ENCODE measurements around the gene FUNDC1. TPM values are rescaled to one million over a fixed set of nuclear protein-coding genes. Genes with fewer than 3 reads are reported as not detected.

The FUNDC1 gene
- total RNA-seq, 2 experiments from 2014 or later = 9.5 to 10.3 TPM

GRCh38 chrX:44507292-44507691 is 35.4 kb downstream of the FUNDC1 start:
- POLR2A ChIA-PET = no interaction called here
- Mint-ChIP-seq H3K27ac (no peak overlapping the region), H3K36me3 (ENCODE audit: low read depth) (no peaks in the 10 kb centered on the region), H3K9me3 (no peaks in the 10 kb centered on the region), H3K27me3 (peaks cover 2% of the 10 kb centered on the region), H3K4me1 (peaks cover 2% of the 10 kb centered on the region), H3K4me3 (no peak overlapping the region)
- CTCF ChIA-PET = no interaction called here
- DNase-seq = no peak

- CTCF ChIA-PET = no interaction called here
- Mint-ChIP-seq H3K36me3 (ENCODE audit: low read depth) (no peaks in the 10 kb centered on the region), H3K4me1 (peaks cover 2% of the 10 kb centered on the region), H3K4me3 (no peak overlapping the region), H3K9me3 (no peaks in the 10 kb centered on the region), H3K27me3 (peaks cover 2% of the 10 kb centered on the region), H3K27ac (no peak overlapping the region)
- DNase-seq = no peak
- POLR2A ChIA-PET = no interaction called here
Observed at GRCh38 chrX:44506678-44507077, 36.0 kb downstream of the FUNDC1 start.

DNA sequence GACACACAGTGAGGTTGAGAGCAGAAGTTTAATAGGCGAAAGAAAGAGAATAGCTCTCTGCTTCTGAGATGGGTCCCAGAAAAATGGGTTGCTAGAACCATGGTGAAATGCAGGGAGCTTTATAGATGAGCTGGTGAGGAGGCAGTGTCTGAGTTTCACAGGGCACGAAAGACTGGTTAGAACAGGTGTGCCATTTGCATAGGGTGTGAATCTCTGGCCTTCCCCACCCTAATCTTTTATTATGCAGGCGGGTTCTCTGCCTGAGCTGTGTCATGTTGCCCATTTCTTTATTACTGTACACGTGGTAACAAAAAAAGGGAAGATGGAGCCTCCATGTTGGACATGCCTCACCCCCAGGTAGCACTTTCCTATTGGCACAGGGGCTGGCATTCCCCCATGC is 39.1 kb downstream of the FUNDC1 start:
- Mint-ChIP-seq H3K27ac (no peak overlapping the region), H3K4me1 (peaks cover 2% of the 10 kb centered on the region), H3K9me3 (no peaks in the 10 kb centered on the region), H3K36me3 (ENCODE audit: low read depth) (no peaks in the 10 kb centered on the region), H3K27me3 (no peaks in the 10 kb centered on the region), H3K4me3 (no peak overlapping the region)
- DNase-seq = no peak
- ChIA-PET POLR2A (no interaction called here), CTCF (no interaction called here)

DNA sequence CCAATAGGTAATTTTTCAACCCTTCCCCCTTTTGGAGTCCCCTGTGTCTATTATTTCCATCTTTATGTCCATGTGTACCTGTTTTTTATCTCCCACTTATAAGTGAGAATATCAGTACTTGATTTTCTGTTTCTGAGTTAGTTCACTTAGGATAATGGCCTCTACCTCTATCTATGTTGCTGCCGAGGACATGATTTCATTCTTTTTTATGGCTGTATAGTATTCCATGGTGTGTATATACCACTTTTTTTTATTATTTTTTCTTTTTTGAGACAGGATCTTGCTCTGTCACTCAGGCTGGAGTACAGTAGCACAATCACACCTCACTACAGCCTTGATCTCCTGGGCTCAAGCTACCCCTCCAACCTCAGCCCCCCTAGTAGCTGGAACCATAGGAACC is 47.6 kb downstream of the FUNDC1 start:
- CTCF ChIA-PET = no interaction called here
- no peak overlapping the region for H3K4me3 Mint-ChIP-seq

DNA sequence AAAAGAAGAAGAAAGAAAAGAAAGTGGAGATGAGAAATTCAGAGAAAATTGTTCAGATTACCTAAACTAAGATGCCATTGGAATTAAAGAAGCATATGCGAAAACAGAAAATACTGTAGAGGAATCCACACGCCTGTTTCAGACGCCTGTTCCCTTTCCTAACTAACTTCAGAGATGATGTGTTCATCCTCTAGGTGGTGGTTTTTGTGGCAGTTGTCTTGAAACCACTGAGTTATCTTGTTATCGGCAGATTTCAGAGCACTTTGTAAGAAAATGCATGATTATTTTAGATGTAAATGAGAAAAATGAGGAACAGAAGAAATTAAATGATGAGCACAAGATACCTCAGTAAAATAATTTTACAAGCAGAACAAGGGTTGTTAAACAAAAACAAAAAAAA is 48.3 kb downstream of the FUNDC1 start:
- ChIA-PET POLR2A (no interaction called here), CTCF (no interaction called here)
- no peak for DNase-seq
- Mint-ChIP-seq H3K36me3 (ENCODE audit: low read depth) (no peaks in the 10 kb centered on the region), H3K27ac (no peak overlapping the region), H3K4me3 (no peak overlapping the region), H3K4me1 (peaks cover 4% of the 10 kb centered on the region), H3K27me3 (peaks cover 7% of the 10 kb centered on the region), H3K9me3 (no peaks in the 10 kb centered on the region)

More for the DNA sequence above, 47.6 kb downstream of the FUNDC1 start:
- no peak for DNase-seq
- POLR2A ChIA-PET = no interaction called here
- Mint-ChIP-seq H3K4me1 (peaks cover 4% of the 10 kb centered on the region), H3K27ac (no peak overlapping the region), H3K27me3 (peaks cover 7% of the 10 kb centered on the region), H3K9me3 (no peaks in the 10 kb centered on the region), H3K36me3 (ENCODE audit: low read depth) (no peaks in the 10 kb centered on the region)

DNA sequence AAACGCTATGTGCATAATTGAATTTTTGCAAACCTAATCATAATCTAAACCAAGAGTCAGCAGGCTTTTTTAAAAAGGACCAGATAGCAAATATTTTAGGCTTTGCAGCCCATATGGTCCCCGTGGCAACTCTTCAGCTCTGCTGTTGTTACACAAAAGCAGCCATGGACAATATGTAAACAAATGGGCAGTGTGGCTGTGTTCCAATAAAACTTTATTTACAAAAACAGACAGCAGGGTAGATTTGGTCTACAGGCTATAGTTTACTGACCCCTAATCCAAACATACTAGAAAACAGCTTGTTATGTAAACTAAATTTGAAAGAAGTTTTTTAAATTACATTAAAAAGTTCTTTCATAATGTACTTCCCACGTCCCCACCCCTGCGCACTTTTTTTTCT is 53.1 kb downstream of the FUNDC1 start:
- Mint-ChIP-seq H3K4me1 (peaks cover 4% of the 10 kb centered on the region), H3K27me3 (peaks cover 7% of the 10 kb centered on the region), H3K4me3 (no peak overlapping the region), H3K9me3 (no peaks in the 10 kb centered on the region), H3K27ac (no peak overlapping the region), H3K36me3 (ENCODE audit: low read depth) (no peaks in the 10 kb centered on the region)
- CTCF ChIA-PET = no interaction called here
- POLR2A ChIA-PET = no interaction called here
- no peak for DNase-seq

GRCh38 chrX:44484607-44485146 is 58.0 kb downstream of the FUNDC1 start:
- Mint-ChIP-seq H3K4me1 (no peaks in the 10 kb centered on the region), H3K36me3 (ENCODE audit: low read depth) (no peaks in the 10 kb centered on the region)
- CTCF ChIA-PET = no interaction called here

DNA sequence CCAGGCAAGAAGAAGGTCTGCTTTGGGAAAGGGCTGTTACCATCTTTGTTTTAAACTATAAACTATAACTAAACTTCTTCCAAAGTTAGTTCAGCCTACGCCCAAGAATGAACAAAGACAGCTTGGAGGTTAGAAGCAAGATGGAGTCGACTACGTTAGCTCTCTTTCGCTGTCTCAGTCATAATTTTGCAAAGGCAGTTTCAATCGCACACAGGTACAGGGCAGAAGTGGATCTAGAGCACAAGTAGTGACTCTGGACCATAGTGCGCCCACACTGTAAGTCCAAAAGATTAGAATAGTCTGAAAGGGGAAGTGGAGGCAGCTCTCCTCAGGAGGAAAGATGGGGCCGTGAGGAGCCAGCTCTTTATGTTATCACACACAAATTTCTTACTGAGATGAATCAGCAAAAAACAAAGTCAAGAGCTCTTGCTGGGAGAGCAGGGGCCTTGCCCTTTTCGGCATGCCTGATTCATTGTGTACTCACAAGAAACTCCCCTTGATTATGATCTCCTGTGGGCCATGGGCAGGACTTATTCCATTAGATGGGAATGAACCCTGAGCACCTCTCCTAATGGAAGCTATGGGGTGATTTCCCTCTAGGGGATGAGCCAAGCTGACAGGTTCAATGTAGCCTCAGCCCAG is 58.6 kb downstream of the FUNDC1 start:
- Mint-ChIP-seq H3K4me3 (no peak overlapping the region), H3K27me3 (no peaks in the 10 kb centered on the region), H3K4me1 (no peaks in the 10 kb centered on the region), H3K9me3 (no peaks in the 10 kb centered on the region), H3K27ac (no peak overlapping the region), H3K36me3 (ENCODE audit: low read depth) (no peaks in the 10 kb centered on the region)
- ChIA-PET CTCF (no interaction called here), POLR2A (no interaction called here)
- DNase-seq = no peak

More at GRCh38 chrX:44484607-44485146, 58.0 kb downstream of the FUNDC1 start:
- Mint-ChIP-seq H3K27ac (no peak overlapping the region), H3K9me3 (no peaks in the 10 kb centered on the region), H3K27me3 (no peaks in the 10 kb centered on the region), H3K4me3 (no peak overlapping the region)
- no peak for DNase-seq
- POLR2A ChIA-PET = no interaction called here

DNA sequence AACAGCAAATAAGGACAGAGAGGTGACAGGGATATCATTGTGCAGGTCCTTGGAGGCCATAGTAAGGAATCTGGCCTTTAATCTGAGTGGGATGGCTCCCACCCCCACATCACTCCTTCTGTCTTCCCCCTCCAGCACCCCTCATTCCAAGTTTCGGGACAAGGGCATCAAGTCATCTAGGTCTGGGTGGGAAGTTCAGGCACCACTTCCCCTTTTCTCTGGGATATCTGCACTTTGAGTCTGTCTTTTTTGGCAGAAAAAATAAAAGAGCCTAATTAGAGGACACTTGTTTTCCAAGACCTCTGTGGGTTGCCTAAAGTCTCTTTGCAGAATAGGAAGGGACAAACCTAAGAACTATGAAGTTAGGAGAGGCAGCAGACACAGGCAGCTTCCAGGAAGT is 60.1 kb downstream of the FUNDC1 start:
- no peaks in the 10 kb centered on the region for H3K9me3 Mint-ChIP-seq

DNA sequence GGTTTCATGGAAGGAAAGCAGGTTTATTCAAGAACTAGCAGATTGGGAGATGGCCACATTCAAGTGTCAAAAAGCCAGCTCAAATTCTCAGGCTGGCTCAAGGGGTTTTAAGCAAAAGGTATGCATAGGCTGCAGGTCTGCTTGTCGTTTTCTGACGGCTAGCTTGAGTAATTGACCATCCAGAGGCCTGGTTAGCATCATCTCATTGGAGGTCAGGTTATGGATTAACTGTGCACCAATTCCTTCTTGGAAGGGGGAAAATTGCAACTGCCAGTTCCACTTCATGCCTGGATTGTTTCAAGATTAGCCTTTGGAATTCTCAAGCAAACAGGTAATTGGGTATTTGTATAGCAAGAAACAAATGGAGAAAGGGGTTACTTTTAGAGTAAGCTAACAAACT is 62.1 kb downstream of the FUNDC1 start:
- CTCF ChIA-PET = no interaction called here
- DNase-seq = no peak
- POLR2A ChIA-PET = no interaction called here
- Mint-ChIP-seq H3K4me3 (no peak overlapping the region), H3K4me1 (no peaks in the 10 kb centered on the region), H3K36me3 (ENCODE audit: low read depth) (no peaks in the 10 kb centered on the region), H3K27me3 (no peaks in the 10 kb centered on the region), H3K9me3 (no peaks in the 10 kb centered on the region), H3K27ac (no peak overlapping the region)

More for the DNA sequence above, 60.1 kb downstream of the FUNDC1 start:
- no peaks in the 10 kb centered on the region for H3K27me3 Mint-ChIP-seq
- CTCF ChIA-PET = no interaction called here
- H3K4me1 Mint-ChIP-seq = no peaks in the 10 kb centered on the region
- H3K36me3 Mint-ChIP-seq (ENCODE audit: low read depth) = no peaks in the 10 kb centered on the region
- DNase-seq = no peak
- no peak overlapping the region for H3K4me3 Mint-ChIP-seq
- POLR2A ChIA-PET = no interaction called here
- no peak overlapping the region for H3K27ac Mint-ChIP-seq

- no peak overlapping the region for H3K27ac Mint-ChIP-seq
- H3K36me3 Mint-ChIP-seq (ENCODE audit: low read depth) = no peaks in the 10 kb centered on the region
- no peak overlapping the region for H3K4me3 Mint-ChIP-seq
- no peak for DNase-seq
- ChIA-PET CTCF (no interaction called here), POLR2A (no interaction called here)
- no peaks in the 10 kb centered on the region for H3K27me3 Mint-ChIP-seq
- H3K4me1 Mint-ChIP-seq = no peaks in the 10 kb centered on the region
- H3K9me3 Mint-ChIP-seq = no peaks in the 10 kb centered on the region
Observed at GRCh38 chrX:44474410-44474809, 68.2 kb downstream of the FUNDC1 start.

Other genes starting within 250 kb of the FUNDC1 start
- gene EFHC2, start 199.2 kb downstream of the FUNDC1 start, total RNA-seq = under 1 TPM; 0.63 TPM

Data from activated CD4-positive, alpha-beta memory T cell treated with anti-CD3 and anti-CD28 coated beads, Interleukin-2, amount 10 ng/mL, durations not matched to agents 7 days and 5 days (primary cell).